M059J (cell line): ENCODE results near the gene SLC9A3. TPM values are rescaled to one million over a fixed set of nuclear protein-coding genes. Genes with fewer than 3 reads are reported as not detected.

Experiments
- DNase-seq: peaks from one replicate; pipeline ENCODE4 v3.0.0-alpha.2; 2012; ENCODE audit warnings: low read depth
- total RNA-seq: library from RNA; depleted of rRNA; stranded (reverse); fragments of >200 nt; shearing (Covaris generic); gene quantifications from 2 replicates; pipeline ENCODE4 v1.2.3, GENCODE V29; 2014

The SLC9A3 gene
- total RNA-seq, 1 experiment from 2014 or later: 3.0 TPM

GRCh38 chr5:555058-555623, 30.9 kb upstream of the SLC9A3 start:
- no peak for DNase-seq

GRCh38 chr5:554284-554988, 30.2 kb upstream of the SLC9A3 start:
- no peak for DNase-seq

- no peak for DNase-seq
Observed at GRCh38 chr5:553874-554273, 29.6 kb upstream of the SLC9A3 start.

- no peak for DNase-seq
Observed at GRCh38 chr5:551406-551805, 27.2 kb upstream of the SLC9A3 start.

GRCh38 chr5:549229-549628, 25.0 kb upstream of the SLC9A3 start:
- DNase-seq: no peak

- DNase-seq: peak; percentile 53
Observed at GRCh38 chr5:548256-548655, 24.0 kb upstream of the SLC9A3 start.

GRCh38 chr5:547086-547924, 23.1 kb upstream of the SLC9A3 start:
- DNase-seq: no peak

- no peak for DNase-seq
Observed at GRCh38 chr5:546376-546908, 22.2 kb upstream of the SLC9A3 start.

GRCh38 chr5:545641-546375, 21.6 kb upstream of the SLC9A3 start:
- no peak for DNase-seq

GRCh38 chr5:544675-545355, 20.6 kb upstream of the SLC9A3 start:
- no peak for DNase-seq

GRCh38 chr5:543755-544674, 19.8 kb upstream of the SLC9A3 start:
- peak; percentile 20 for DNase-seq

- no peak for DNase-seq
Observed at GRCh38 chr5:543351-543750, 19.1 kb upstream of the SLC9A3 start.

GRCh38 chr5:542319-543311, 18.4 kb upstream of the SLC9A3 start:
- no peak for DNase-seq

- DNase-seq: no peak
Observed at GRCh38 chr5:541539-542318, 17.5 kb upstream of the SLC9A3 start.

GRCh38 chr5:540906-541538, 16.8 kb upstream of the SLC9A3 start:
- DNase-seq: no peak

- DNase-seq: no peak
Observed at GRCh38 chr5:540071-540905, 16.0 kb upstream of the SLC9A3 start.
